ENCODE data around the gene FGF14. TPM values are rescaled to one million over a fixed set of nuclear protein-coding genes. Genes with fewer than 3 reads are reported as not detected.

FGF14 gene
- total and polyA plus RNA-seq, 2 donors (not counting 1 experiment from before 2014, with no cell fraction given) = under 0.01 TPM; not detected in 1

- DNase-seq = no peak
- Histone ChIP-seq H3K36me3 (replicated peaks in 1 of 2; ENCODE audit: control extremely low read depth in 1 of 2, control insufficient read depth in 1 of 2, extremely low read depth in 1 of 2, insufficient read depth in 2 of 2, low read length in 1 of 2) (no peaks in the 10 kb centered on the region), H3K27me3 (replicated peaks in 1 of 4; ENCODE audit: control extremely low read depth in 1 of 4, control insufficient read depth in 3 of 4, insufficient read depth in 4 of 4, low read length in 3 of 4) (no peaks in the 10 kb centered on the region)
Measured at GRCh38 chr13:101944521-101944920, 457.3 kb downstream of the FGF14 start.

GRCh38 chr13:101942535-101943157, 459.2 kb downstream of the FGF14 start:
- H3K36me3 ChIP-seq (replicated peaks in 1 of 2; ENCODE audit: control extremely low read depth in 1 of 2, control insufficient read depth in 1 of 2, extremely low read depth in 1 of 2, insufficient read depth in 2 of 2, low read length in 1 of 2) = no peaks in the 10 kb centered on the region
- no peak overlapping the region for H2AFZ ChIP-seq (ENCODE audit: insufficient read depth, low read depth, low read length, poor library complexity, severe bottlenecking)
- no peak overlapping the region for H3K27ac ChIP-seq (ENCODE audit: low read length in 2 of 2)
- Mint-ChIP-seq H3K27me3 (no peaks in the 10 kb centered on the region), H3K27ac (no peak overlapping the region), H3K9me3 (ENCODE audit: insufficient read depth) (no peaks in the 10 kb centered on the region), H3K4me1 (no peaks in the 10 kb centered on the region), H3K4me3 (no peak overlapping the region)
- H3K4me1 ChIP-seq (ENCODE audit: control insufficient read depth in 2 of 2, insufficient read depth in 2 of 2, low read length in 2 of 2) = no peaks in the 10 kb centered on the region
- no peak overlapping the region for H3K4me2 ChIP-seq (replicated peaks; ENCODE audit: low read depth, low read length, poor library complexity, severe bottlenecking)
- DNase-seq = no peak
- H3K79me2 ChIP-seq (ENCODE audit: control insufficient read depth, insufficient read depth, low read length) = no peaks in the 10 kb centered on the region
- no peaks in the 10 kb centered on the region for H4K20me1 ChIP-seq (ENCODE audit: control insufficient read depth, insufficient read depth, low read length, poor library complexity, severe bottlenecking)
- POLR2A ChIA-PET = no interaction called here
- CTCF ChIA-PET = no interaction called here
- intact Hi-C loops (cut with micrococcal nuclease) = no loop called here
- no peaks in the 10 kb centered on the region for H3K9me3 ChIP-seq (ENCODE audit: control extremely low read depth in 1 of 3, control insufficient read depth in 2 of 3, insufficient read depth in 1 of 3, low read length in 2 of 3)
- H3K9ac ChIP-seq (ENCODE audit: low read length) = no peak overlapping the region
- WGBS (ENCODE audit: insufficient coverage) = 80% methylated on average over 1 of the region's 2 CpGs
- no peak overlapping the region for H3K4me3 ChIP-seq (ENCODE audit: control extremely low read depth in 1 of 5, extremely low read depth in 1 of 5, insufficient read depth in 1 of 5, low read depth in 2 of 5, low read length in 4 of 5)
- no peaks in the 10 kb centered on the region for H3K27me3 ChIP-seq (replicated peaks in 1 of 4; ENCODE audit: control extremely low read depth in 1 of 4, control insufficient read depth in 3 of 4, insufficient read depth in 4 of 4, low read length in 3 of 4)
- TF ChIP-seq CTCF (IDR thresholded peaks at IDR 0.05) (no peak), EZH2 (IDR thresholded peaks at IDR 0.05; ENCODE audit: borderline replicate concordance, insufficient read depth, low read depth, low read length, poor library complexity, severe bottlenecking) (no peak)
- no peak for ATAC-seq (ENCODE audit: low read depth)

More at GRCh38 chr13:101944521-101944920, 457.3 kb downstream of the FGF14 start:
- intact Hi-C loops (cut with micrococcal nuclease) = no loop called here
- no CpG with 5 or more reads among the region's 2 CpGs for WGBS (ENCODE audit: insufficient coverage)
- ATAC-seq (ENCODE audit: low read depth) = no peak
- H3K9me3 ChIP-seq (ENCODE audit: control extremely low read depth in 1 of 3, control insufficient read depth in 2 of 3, insufficient read depth in 1 of 3, low read length in 2 of 3) = no peaks in the 10 kb centered on the region
- no peak overlapping the region for H2AFZ ChIP-seq (ENCODE audit: insufficient read depth, low read depth, low read length, poor library complexity, severe bottlenecking)
- POLR2A ChIA-PET = no interaction called here
- H3K4me2 ChIP-seq (replicated peaks; ENCODE audit: low read depth, low read length, poor library complexity, severe bottlenecking) = no peak overlapping the region
- no peak overlapping the region for H3K27ac ChIP-seq (ENCODE audit: low read length in 2 of 2)
- H3K9me3 Mint-ChIP-seq (ENCODE audit: insufficient read depth) = no peaks in the 10 kb centered on the region
- no peaks in the 10 kb centered on the region for H3K4me1 ChIP-seq (ENCODE audit: control insufficient read depth in 2 of 2, insufficient read depth in 2 of 2, low read length in 2 of 2)
- H4K20me1 ChIP-seq (ENCODE audit: control insufficient read depth, insufficient read depth, low read length, poor library complexity, severe bottlenecking) = no peaks in the 10 kb centered on the region
- no peak overlapping the region for H3K27ac Mint-ChIP-seq
- CTCF ChIA-PET = no interaction called here
- H3K4me1 Mint-ChIP-seq = no peaks in the 10 kb centered on the region
- no peak overlapping the region for H3K9ac ChIP-seq (ENCODE audit: low read length)
- no peaks in the 10 kb centered on the region for H3K79me2 ChIP-seq (ENCODE audit: control insufficient read depth, insufficient read depth, low read length)
- TF ChIP-seq EZH2 (IDR thresholded peaks at IDR 0.05; ENCODE audit: borderline replicate concordance, insufficient read depth, low read depth, low read length, poor library complexity, severe bottlenecking) (no peak), CTCF (IDR thresholded peaks at IDR 0.05) (no peak)
- H3K4me3 Mint-ChIP-seq = no peak overlapping the region
- H3K4me3 ChIP-seq (ENCODE audit: control extremely low read depth in 1 of 5, extremely low read depth in 1 of 5, insufficient read depth in 1 of 5, low read depth in 2 of 5, low read length in 4 of 5) = no peak overlapping the region
- H3K27me3 Mint-ChIP-seq = no peaks in the 10 kb centered on the region

Data from B cell (primary cell).